Liver (tissue), 9 donors: Measurements from ENCODE around the gene EDN1. TPM values are rescaled to one million over a fixed set of nuclear protein-coding genes. Genes with fewer than 3 reads are reported as not detected.

Source experiments
- DNase-seq: peaks from one replicate; pipeline ENCODE4 v3.0.0-alpha.2; 2017; ENCODE audit warnings: low spot score
- H3K27ac ChIP-seq, 2 donors: one replicate each; pipeline ENCODE4 v1.7.0; 2013; ENCODE audit warnings: inconsistent platforms in 2 of 2, low read length in 2 of 2, control low read depth in 1 of 2, low read depth in 1 of 2, mild to moderate bottlenecking in 1 of 2
- H3K27me3 ChIP-seq, 4 donors: one replicate each; pipeline versions ENCODE4 v1.6.1 to v1.7.0; 2013; ENCODE audit warnings: low read length in 3 of 4, inconsistent platforms in 1 of 4, mild to moderate bottlenecking in 1 of 4, moderate library complexity in 1 of 4; ENCODE audit not compliant: control insufficient read depth in 4 of 4, insufficient read depth in 4 of 4
- H3K36me3 ChIP-seq, 4 donors: one replicate each; pipeline versions ENCODE4 v1.6.1 to v1.7.0; 2013; ENCODE audit warnings: low read length in 3 of 4, mild to moderate bottlenecking in 3 of 4, low read depth in 1 of 4, moderate library complexity in 1 of 4; ENCODE audit not compliant: control insufficient read depth in 4 of 4, insufficient read depth in 3 of 4
- H3K4me1 ChIP-seq, 4 donors: one replicate each; pipeline versions ENCODE4 v1.6.1 to v1.7.0; 2013; ENCODE audit warnings: low read length in 3 of 4, mild to moderate bottlenecking in 3 of 4, moderate library complexity in 1 of 4; ENCODE audit not compliant: control insufficient read depth in 4 of 4, insufficient read depth in 4 of 4
- H3K4me3 ChIP-seq, 3 donors: one replicate each; pipeline versions ENCODE4 v1.6.1 to v1.7.0; 2013; ENCODE audit warnings: low read length in 3 of 3, control low read depth in 1 of 3, low read depth in 1 of 3, mild to moderate bottlenecking in 1 of 3
- H3K9ac ChIP-seq, 2 donors: one replicate each; pipeline ENCODE4 v1.7.0; 2013; ENCODE audit warnings: low read length in 2 of 2, mild to moderate bottlenecking in 2 of 2, moderate library complexity in 2 of 2, control low read depth in 1 of 2, low read depth in 1 of 2
- H3K9me3 ChIP-seq, 4 donors: one replicate each; pipeline versions ENCODE4 v1.6.1 to v1.7.0; 2013; ENCODE audit warnings: low read length in 3 of 4; ENCODE audit not compliant: control insufficient read depth in 4 of 4
- CTCF ChIP-seq: fragments of 150-350 bp; IDR thresholded peaks from 2 replicates; pipeline ENCODE4 v1.5.1; 2017; ENCODE audit warnings: improper control_type of control experiment, low read depth, low read length; ENCODE audit not compliant: missing input control
- EGR1 ChIP-seq, 2 donors: IDR thresholded peaks; 2 replicates each; pipeline ENCODE4 v1.6.1; 2016 to 2018; ENCODE audit warnings: antibody characterized with exemption in 2 of 2, low read depth in 2 of 2
- FOXA1 ChIP-seq: IDR thresholded peaks from 2 replicates; pipeline ENCODE4 v1.6.1; 2016; ENCODE audit warnings: antibody characterized with exemption
- FOXA2 ChIP-seq: IDR thresholded peaks from 2 replicates; pipeline ENCODE4 v1.6.1; 2016; ENCODE audit warnings: antibody characterized with exemption
- JUND ChIP-seq, 2 donors: IDR thresholded peaks; 2 replicates each; pipeline ENCODE4 v1.6.1; 2016; ENCODE audit warnings: antibody characterized with exemption in 2 of 2
- MAX ChIP-seq: IDR thresholded peaks from 2 replicates; pipeline ENCODE4 v1.6.1; 2016; ENCODE audit warnings: antibody characterized with exemption
- NR2F2 ChIP-seq: IDR thresholded peaks from 2 replicates; pipeline ENCODE4 v1.6.1; 2016; ENCODE audit warnings: antibody characterized with exemption
- RAD21 ChIP-seq, 2 donors: IDR thresholded peaks; 2 replicates each; pipeline ENCODE4 v1.6.1; 2016; ENCODE audit warnings: antibody characterized with exemption in 2 of 2, mild to moderate bottlenecking in 2 of 2
- RXRA ChIP-seq, 2 donors: IDR thresholded peaks; 2 replicates each; pipeline ENCODE4 v1.6.1; 2017 to 2018; ENCODE audit warnings: antibody characterized with exemption in 2 of 2, mild to moderate bottlenecking in 1 of 2
- TAF1 ChIP-seq: conservative IDR thresholded peaks from 2 replicates; pipeline ENCODE4 v1.6.1; 2016; ENCODE audit warnings: antibody characterized with exemption, mild to moderate bottlenecking
- WGBS: extraction: QIAGEN DNeasy Blood & Tissue Kit; methylation state at CpG from one replicate; pipeline ENCODE4 v1.1.7; 2013; 5-methylcytosine and 5-hydroxymethylcytosine counted together
- polyA plus RNA-seq, 2 donors: library from polyadenylated mRNA; stranded (reverse) in 1 of 2; unstranded in 1 of 2; fragments of 200-250 nt in 1 of 2; fragments of >200 nt in 1 of 2; fragmentation: Nextera tagmentation in 1 of 2; extraction: Ambion mirVana in 1 of 2; gene quantifications; one replicate each; pipeline versions ENCODE4 v1.2.1 to v1.2.3, GENCODE V29; 2013 to 2015
- total RNA-seq, 2 donors: library from RNA; depleted of rRNA; stranded (reverse); fragments of >200 nt; gene quantifications; one replicate each; pipeline ENCODE4 v1.2.3, GENCODE V29; 2014
- TF ChIP-seq, protein P1 (sequence below): IDR thresholded peaks from 2 replicates; pipeline ENCODE4 v1.6.1; 2016; ENCODE audit warnings: antibody characterized with exemption, mild to moderate bottlenecking
- donor health status: healthy.
- donor health status: healthy.
- donor health status: healthy.
- donor health status: healthy.
- donor health status: healthy.

Gene EDN1
- total and polyA plus RNA-seq, 4 donors = 0.70 to 1.2 (median 1.0) TPM

DNA sequence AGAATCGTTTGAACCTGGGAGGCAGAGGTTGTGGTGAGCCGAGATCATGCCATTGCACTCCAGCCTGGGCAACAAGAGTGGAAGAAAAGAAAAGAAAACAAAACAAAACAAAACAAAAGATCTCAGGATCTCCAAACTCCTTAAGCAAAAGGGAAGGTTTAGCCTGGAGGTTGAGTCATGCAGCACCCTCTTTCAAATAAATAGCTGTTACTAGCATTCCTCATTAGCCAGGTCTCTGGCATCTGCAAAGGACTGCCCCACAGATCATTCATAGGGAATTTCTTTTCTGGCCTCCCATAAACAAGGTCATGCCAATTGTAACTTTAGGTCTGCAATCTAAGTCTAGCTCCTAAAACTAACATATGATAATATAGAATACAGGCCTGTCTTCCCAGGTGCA, 37.2 kb downstream of the EDN1 start:
- no peak for DNase-seq
- no peaks in the 10 kb centered on the region for H3K27me3 ChIP-seq
- WGBS = 88% methylated on average over 2 of the region's 2 CpGs
- H3K4me1 ChIP-seq = peaks cover 5 to 11% (median 8%) of the 10 kb centered on the region in 4 donors
- H3K9ac ChIP-seq = no peak overlapping the region
- no peak overlapping the region for H3K27ac ChIP-seq
- TF ChIP-seq RAD21 (IDR thresholded peaks at IDR 0.05) (no peak), EGR1 (IDR thresholded peaks at IDR 0.05; ENCODE audit: low read depth in 2 of 2) (no peak), TAF1 (no peak), RXRA (IDR thresholded peaks at IDR 0.05) (no peak), FOXA2 (no peak), CTCF (no peak), NR2F2 (no peak), MAX (no peak), JUND (IDR thresholded peaks at IDR 0.05) (no peak)
- TF ChIP-seq, protein P1, sequence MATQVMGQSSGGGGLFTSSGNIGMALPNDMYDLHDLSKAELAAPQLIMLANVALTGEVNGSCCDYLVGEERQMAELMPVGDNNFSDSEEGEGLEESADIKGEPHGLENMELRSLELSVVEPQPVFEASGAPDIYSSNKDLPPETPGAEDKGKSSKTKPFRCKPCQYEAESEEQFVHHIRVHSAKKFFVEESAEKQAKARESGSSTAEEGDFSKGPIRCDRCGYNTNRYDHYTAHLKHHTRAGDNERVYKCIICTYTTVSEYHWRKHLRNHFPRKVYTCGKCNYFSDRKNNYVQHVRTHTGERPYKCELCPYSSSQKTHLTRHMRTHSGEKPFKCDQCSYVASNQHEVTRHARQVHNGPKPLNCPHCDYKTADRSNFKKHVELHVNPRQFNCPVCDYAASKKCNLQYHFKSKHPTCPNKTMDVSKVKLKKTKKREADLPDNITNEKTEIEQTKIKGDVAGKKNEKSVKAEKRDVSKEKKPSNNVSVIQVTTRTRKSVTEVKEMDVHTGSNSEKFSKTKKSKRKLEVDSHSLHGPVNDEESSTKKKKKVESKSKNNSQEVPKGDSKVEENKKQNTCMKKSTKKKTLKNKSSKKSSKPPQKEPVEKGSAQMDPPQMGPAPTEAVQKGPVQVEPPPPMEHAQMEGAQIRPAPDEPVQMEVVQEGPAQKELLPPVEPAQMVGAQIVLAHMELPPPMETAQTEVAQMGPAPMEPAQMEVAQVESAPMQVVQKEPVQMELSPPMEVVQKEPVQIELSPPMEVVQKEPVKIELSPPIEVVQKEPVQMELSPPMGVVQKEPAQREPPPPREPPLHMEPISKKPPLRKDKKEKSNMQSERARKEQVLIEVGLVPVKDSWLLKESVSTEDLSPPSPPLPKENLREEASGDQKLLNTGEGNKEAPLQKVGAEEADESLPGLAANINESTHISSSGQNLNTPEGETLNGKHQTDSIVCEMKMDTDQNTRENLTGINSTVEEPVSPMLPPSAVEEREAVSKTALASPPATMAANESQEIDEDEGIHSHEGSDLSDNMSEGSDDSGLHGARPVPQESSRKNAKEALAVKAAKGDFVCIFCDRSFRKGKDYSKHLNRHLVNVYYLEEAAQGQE = no peak
- no peaks in the 10 kb centered on the region for H3K9me3 ChIP-seq
- no peak overlapping the region for H3K4me3 ChIP-seq
- H3K36me3 ChIP-seq = no peaks in the 10 kb centered on the region

- Histone ChIP-seq H3K4me3 (no peak overlapping the region), H3K4me1 (peaks cover 6 to 11% (median 9%) of the 10 kb centered on the region in 4 donors), H3K27ac (no peak overlapping the region), H3K27me3 (no peaks in the 10 kb centered on the region), H3K36me3 (no peaks in the 10 kb centered on the region), H3K9ac (no peak overlapping the region), H3K9me3 (no peaks in the 10 kb centered on the region)
- no peak for DNase-seq
- WGBS = 80% methylated on average over 4 of the region's 4 CpGs
- no peak for TF ChIP-seq CTCF
- no peak for TF ChIP-seq FOXA1
These were observed 37.8 kb downstream of the EDN1 start for GRCh38 chr6:12327988-12328387.
